Activated CD8-positive, alpha-beta memory T cell treated with anti-CD3 and anti-CD28 coated beads for 36 hours (primary cell): Measurements from ENCODE around the gene SYCE3. TPM values are rescaled to one million over a fixed set of nuclear protein-coding genes. Genes with fewer than 3 reads are reported as not detected.
"Not testable (repeated sequence)": the region's sequence is repeated elsewhere in the genome, so short reads cannot be mapped to it uniquely, and the experiment has no call there.

Experiments
- CTCF ChIA-PET: fragments of 350-600 bp; sonication (Branson Sonifier 250); formaldehyde crosslinking; loops from one replicate; lab custom pipeline; 2021; ENCODE audit warnings: antibody characterized with exemption; lab: Charles Lee
- POLR2A ChIA-PET: fragments of 350-600 bp; sonication (Branson Sonifier 250); formaldehyde crosslinking; loops from one replicate; lab custom pipeline; 2021; ENCODE audit warnings: antibody characterized with exemption; lab: Charles Lee
- total RNA-seq, 2 experiments: library from RNA; stranded (reverse); gene quantifications; one replicate each; pipeline ENCODE4 v1.2.3, GENCODE V29; 2021

SYCE3 gene
- total RNA-seq, 2 experiments from 2014 or later = not detected

GRCh38 chr22:50523806-50524675 is 38.7 kb downstream of the SYCE3 start:
- POLR2A ChIA-PET = interaction anchor here (0.6 to 5.6 kb wide), 7 partner anchors 13 to 71 kb away, joined by 3 to 69 read pairs (median 10); partner anchors contain the start of genes LMF2, NCAPH2 and SYCE3
- CTCF ChIA-PET = interaction anchor here (1.1 to 3.0 kb wide), 6 partner anchors 9 to 168 kb away, joined by 3 to 47 read pairs (median 13); partner anchors contain the start of genes CHKB, LMF2, NCAPH2 and SYCE3

- CTCF ChIA-PET = interaction anchor here (3.0 kb wide), 1 partner anchor 15 kb away, joined by 32 read pairs; the partner anchor contains the start of genes LMF2 and NCAPH2
- POLR2A ChIA-PET = interaction anchor here (2.8 to 5.6 kb wide), 3 partner anchors 15 to 40 kb away, joined by 22 to 69 read pairs (median 36); partner anchors contain the start of genes LMF2, NCAPH2 and SYCE3
Observed at GRCh38 chr22:50523458-50523805, 39.3 kb downstream of the SYCE3 start.

- ChIA-PET CTCF (no interaction called here), POLR2A (interaction anchor here (0.7 kb wide), 1 partner anchor 15 kb away, joined by 3 read pairs; the partner anchor contains the start of genes LMF2 and NCAPH2)
Observed at GRCh38 chr22:50522806-50523438, 39.8 kb downstream of the SYCE3 start.

- CTCF ChIA-PET = no interaction called here
- POLR2A ChIA-PET = interaction anchor here (0.7 kb wide), 1 partner anchor 14 kb away, joined by 3 read pairs; the partner anchor contains the start of genes LMF2 and NCAPH2
Observed at GRCh38 chr22:50522208-50522805, 40.4 kb downstream of the SYCE3 start.

GRCh38 chr22:50521710-50522109 is 41.0 kb downstream of the SYCE3 start:
- POLR2A ChIA-PET = no interaction called here
- CTCF ChIA-PET = no interaction called here

GRCh38 chr22:50520826-50521453 is 41.8 kb downstream of the SYCE3 start:
- ChIA-PET POLR2A (no interaction called here), CTCF (no interaction called here)

GRCh38 chr22:50520184-50520583 is 42.5 kb downstream of the SYCE3 start:
- POLR2A ChIA-PET = not testable (repeated sequence)
- CTCF ChIA-PET = interaction anchor here (0.7 kb wide), 1 partner anchor 12 kb away, joined by 3 read pairs; the partner anchor contains the start of gene LMF2

- CTCF ChIA-PET = no interaction called here
- POLR2A ChIA-PET = no interaction called here
Observed at GRCh38 chr22:50519151-50519550, 43.6 kb downstream of the SYCE3 start.

- ChIA-PET CTCF (no interaction called here), POLR2A (no interaction called here)
Observed at GRCh38 chr22:50518606-50519005, 44.1 kb downstream of the SYCE3 start.

- ChIA-PET CTCF (no interaction called here), POLR2A (no interaction called here)
Observed at GRCh38 chr22:50517495-50518260, 45.0 kb downstream of the SYCE3 start.

GRCh38 chr22:50516891-50517290 is 45.8 kb downstream of the SYCE3 start:
- POLR2A ChIA-PET = no interaction called here
- CTCF ChIA-PET = interaction anchor here (0.7 to 0.9 kb wide), 2 partner anchors 19 to 103 kb away, joined by 3 to 4 read pairs; no protein-coding TSS in a partner anchor

- ChIA-PET POLR2A (interaction anchor here (1.1 kb wide), 1 partner anchor 10 kb away, joined by 3 read pairs; the partner anchor contains the start of gene SCO2), CTCF (interaction anchor here (0.9 to 1.3 kb wide), 2 partner anchors 18 to 47 kb away, joined by 3 to 6 read pairs; partner anchors contain the start of gene SYCE3)
Observed at GRCh38 chr22:50516068-50516467, 46.7 kb downstream of the SYCE3 start.

GRCh38 chr22:50513175-50513574 is 49.5 kb downstream of the SYCE3 start:
- CTCF ChIA-PET = interaction anchor here (0.6 kb wide), 1 partner anchor 12 kb away, joined by 3 read pairs; the partner anchor contains the start of gene SCO2
- POLR2A ChIA-PET = interaction anchor here (0.8 kb wide), 1 partner anchor 40 kb away, joined by 4 read pairs; no protein-coding TSS in a partner anchor

GRCh38 chr22:50508897-50509296 is 53.8 kb downstream of the SYCE3 start:
- ChIA-PET CTCF (interaction anchor here (0.8 to 2.8 kb wide), 6 partner anchors 11 to 119 kb away, joined by 3 to 32 read pairs (median 4); partner anchors contain the start of genes ARSA, SCO2 and SYCE3), POLR2A (interaction anchor here (0.6 to 4.7 kb wide), 8 partner anchors 17 to 264 kb away, joined by 3 to 69 read pairs (median 4); partner anchors contain the start of genes SCO2, TUBGCP6 and TYMP)

- CTCF ChIA-PET = interaction anchor here (0.6 to 2.8 kb wide), 9 partner anchors 10 to 127 kb away, joined by 3 to 32 read pairs (median 4); partner anchors contain the start of genes SCO2 and SYCE3
- POLR2A ChIA-PET = interaction anchor here (0.5 to 4.7 kb wide), 18 partner anchors 14 to 264 kb away, joined by 3 to 69 read pairs (median 3); partner anchors contain the start of genes ADM2, SCO2, SYCE3 and TUBGCP6
Observed at GRCh38 chr22:50507991-50508884, 54.5 kb downstream of the SYCE3 start, which contains the start of gene NCAPH2. Gene NCAPH2, plus strand, starts transcription at chr22:50508224. Its CDS starts 114 bp downstream, at chr22:50508338.

GRCh38 chr22:50507421-50507990 is 55.2 kb downstream of the SYCE3 start, which contains the start of gene LMF2:
Gene LMF2, minus strand, starts transcription at chr22:50507702. Its CDS starts 27 bp downstream, at chr22:50507675.
- CTCF ChIA-PET = interaction anchor here (0.6 to 2.8 kb wide), 9 partner anchors 10 to 126 kb away, joined by 3 to 32 read pairs (median 4); partner anchors contain the start of genes SCO2 and SYCE3
- POLR2A ChIA-PET = interaction anchor here (0.5 to 4.7 kb wide), 15 partner anchors 15 to 263 kb away, joined by 3 to 69 read pairs (median 3); partner anchors contain the start of genes ADM2, SCO2, SYCE3 and TUBGCP6
